NCI-H1417 (cell line): ENCODE measurements around the gene STRC.
"Not testable (repeated sequence)": the region's sequence is repeated elsewhere in the genome, so short reads cannot be mapped to it uniquely, and the experiment has no call there.

Source experiments
- DNase-seq, 3 experiments: peaks; one replicate each; lab custom pipeline; 2025; lab: John Stamatoyannopoulos, UW

The STRC gene

DNA sequence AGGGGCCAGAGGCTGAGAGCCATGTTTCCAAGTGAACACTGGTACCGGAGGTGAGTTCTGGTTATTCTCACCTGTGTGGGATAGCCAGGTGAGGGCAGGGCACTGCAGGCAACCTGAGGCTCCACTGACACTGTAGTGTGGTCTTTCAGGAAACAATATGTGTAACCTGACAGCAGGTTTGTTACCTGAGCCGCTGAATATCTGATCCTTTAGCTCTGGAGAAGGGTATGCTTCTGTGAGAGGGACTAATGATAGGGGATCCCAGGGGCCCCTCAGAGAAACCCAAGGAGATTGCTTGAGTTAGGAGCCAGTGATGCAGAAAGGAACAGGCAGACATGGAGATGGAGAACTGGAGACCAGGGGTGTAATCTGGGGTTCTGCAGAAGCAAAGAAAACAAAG is at the start of gene STRC:
Gene STRC (minus strand): TSS at position 101 of the 400 bp plus-strand sequence. CDS start 78 bp downstream, at position 23.
- not testable (repeated sequence) for DNase-seq

DNA sequence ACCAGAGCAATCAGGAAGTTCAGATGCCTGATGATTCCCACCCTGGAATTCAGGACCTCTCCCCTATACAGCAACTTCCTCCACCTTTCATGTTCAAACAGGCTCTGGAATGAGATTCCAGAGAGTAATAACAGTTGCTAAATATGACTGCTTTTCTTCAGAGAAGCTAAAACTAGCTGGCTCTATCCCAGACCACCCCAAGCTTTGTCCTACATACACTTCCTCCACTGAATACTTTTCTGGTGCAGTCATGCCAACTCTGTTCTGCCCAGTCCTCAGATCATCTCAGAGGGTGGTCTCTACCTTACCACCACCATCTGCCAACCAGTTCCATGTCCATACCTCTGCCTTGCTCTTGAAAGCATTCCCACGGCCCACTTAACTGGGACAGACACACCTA is 47.6 kb upstream of the STRC start:
- not testable (repeated sequence) for DNase-seq

DNA sequence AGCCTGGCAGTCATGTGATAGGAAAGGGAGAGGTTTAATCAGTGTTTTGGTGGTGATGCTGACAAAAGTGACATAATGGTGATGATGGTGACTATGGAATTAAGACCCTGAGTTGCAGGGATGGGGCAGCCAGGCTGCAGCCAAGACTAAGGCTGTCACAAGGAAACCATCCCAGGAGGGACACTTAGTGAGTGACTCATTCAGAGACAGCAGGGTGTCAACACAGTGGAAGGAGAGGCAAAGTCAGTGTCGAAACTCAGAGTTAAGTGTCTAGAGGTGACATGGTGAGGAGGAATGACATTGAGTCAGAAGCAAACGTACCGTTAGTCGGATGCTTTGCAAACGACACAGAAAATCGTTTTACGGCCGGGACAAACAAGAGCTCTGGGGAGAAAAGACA is 44.7 kb upstream of the STRC start:
- DNase-seq, result not testable (repeated sequence)

DNA sequence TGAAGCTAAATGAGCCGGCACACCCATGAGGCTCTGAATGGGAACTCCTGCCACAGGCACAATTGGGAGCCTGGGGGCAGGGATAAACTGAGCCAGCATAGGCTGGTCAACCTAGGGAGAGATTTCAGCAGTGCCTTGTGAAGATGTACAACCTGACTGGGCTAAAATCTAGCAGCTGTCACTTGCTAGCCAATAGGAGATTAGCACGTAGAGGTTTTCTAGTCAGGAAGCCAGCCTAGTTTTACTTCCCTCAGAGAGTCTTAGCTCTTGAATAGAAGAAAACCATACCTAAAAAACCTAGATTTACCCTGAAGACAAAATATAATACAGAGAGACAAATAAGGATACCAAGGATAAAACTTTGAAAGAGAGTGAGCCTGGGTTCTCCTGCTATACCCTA is 43.7 kb upstream of the STRC start:
- DNase-seq, result not testable (repeated sequence)

- DNase-seq, result not testable (repeated sequence)
Measured at GRCh38 chr15:43659727-43660126, 41.1 kb upstream of the STRC start.

DNA sequence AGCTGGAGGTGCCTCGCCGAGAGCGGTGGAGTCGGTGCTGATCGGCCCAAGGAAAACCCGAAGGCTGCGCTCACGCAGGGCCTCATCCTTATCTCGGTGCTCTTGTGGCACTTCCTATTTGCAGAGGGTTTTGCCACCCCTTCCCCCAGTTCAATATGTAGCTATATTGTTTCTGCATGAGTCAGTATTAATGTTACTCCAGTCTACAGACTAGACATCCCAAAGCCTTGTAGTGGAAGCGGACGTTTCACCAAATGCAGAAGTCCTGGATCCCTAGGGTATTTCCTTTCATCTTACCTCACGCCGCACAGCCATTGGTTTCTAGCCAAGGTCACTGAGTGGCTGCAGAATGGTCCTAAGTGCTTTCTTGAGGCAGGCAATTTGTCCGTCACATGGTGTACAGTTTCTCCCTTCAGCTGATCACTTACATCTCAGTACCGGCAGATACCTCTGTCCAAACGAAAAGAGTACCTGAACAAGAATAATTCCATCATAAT is 30.9 kb upstream of the STRC start:
- DNase-seq, result not testable (repeated sequence)

GRCh38 chr15:43648649-43649429 is 30.2 kb upstream of the STRC start, which contains the start of gene CATSPER2:
TSS of gene CATSPER2 (minus strand) at chr15:43648844. CDS start at chr15:43648061, 783 bp downstream.
- no peak for DNase-seq

GRCh38 chr15:43638464-43639204 is 20.0 kb upstream of the STRC start:
- not testable (repeated sequence) for DNase-seq

DNA sequence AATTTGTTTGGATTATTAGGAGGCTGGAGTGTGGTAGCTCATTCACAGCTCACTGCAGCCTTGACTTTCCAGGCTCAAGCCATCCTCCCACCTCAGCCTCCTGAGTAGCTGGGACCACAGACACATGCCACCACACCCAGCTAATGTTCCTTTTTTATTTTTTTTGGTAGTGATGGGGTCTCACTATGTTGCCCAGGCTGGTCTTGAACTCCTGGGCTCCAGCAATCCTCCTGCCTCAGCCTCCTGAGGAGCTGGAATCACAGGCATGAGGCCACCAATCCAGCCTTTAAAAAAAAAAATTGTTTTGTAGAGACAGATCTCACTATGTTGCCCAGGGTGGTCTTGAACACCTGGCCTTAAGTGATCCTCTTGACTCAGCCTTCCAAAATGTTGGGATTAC is 8.3 kb upstream of the STRC start:
- not testable (repeated sequence) for DNase-seq

GRCh38 chr15:43625106-43625505 is 6.5 kb upstream of the STRC start:
- DNase-seq, result no peak

DNA sequence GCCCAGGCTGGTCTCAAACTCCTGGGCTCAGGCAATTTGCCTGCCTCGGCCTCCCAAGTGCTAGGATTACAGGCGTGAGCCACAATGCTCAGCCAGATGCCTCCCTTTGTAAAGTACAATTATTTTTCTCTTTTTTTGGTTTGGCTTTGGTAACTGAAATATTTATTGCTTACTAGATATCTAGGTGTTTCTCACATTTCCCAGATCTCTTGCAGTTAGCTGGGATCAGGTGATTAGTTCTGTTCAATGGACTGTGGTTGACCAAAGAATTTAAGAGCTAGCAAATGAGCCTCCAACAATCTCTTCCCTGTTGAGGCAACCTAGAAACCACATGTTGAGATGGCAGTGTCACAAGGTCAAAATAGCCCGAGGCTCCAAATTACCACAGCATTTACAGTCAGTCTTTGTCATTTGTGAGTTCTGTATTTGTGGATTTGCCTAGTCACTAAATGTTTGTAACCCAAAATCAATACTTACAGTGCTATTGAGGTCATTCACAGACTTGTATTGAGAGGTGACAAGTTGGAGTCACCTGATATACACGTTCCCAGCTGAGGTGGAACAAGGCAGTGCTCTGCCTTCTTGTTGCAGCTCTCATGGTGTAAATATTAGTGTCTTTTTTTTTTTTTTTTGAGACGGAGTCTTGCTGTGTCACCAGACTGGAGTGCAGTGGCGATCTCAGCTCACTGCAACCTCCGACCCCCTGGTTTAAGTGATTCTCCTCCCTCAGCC is 3.6 kb upstream of the STRC start:
- peak in 1 of 3 experiments; percentile 1 for DNase-seq

DNA sequence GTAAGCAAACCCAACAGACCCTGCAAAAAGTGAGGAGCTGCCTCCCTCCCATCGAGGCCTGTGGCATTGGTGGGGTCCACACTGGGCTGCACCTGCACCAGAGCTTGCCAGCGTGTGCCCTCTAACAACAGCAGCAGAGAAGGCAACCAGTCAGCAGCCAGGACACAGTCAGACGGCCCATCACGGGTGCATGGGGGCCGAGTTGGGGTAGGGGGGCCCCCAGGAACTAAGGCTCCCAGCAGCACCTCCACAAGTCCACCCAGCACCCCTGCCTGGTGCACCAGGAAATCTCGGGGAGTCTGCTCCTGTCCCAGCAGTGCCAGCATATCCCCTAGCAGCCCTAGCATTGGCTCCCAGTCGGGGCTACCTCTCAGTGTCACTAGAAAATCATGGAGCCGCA is 850 bp downstream of the STRC start:
- DNase-seq, result not testable (repeated sequence)

DNA sequence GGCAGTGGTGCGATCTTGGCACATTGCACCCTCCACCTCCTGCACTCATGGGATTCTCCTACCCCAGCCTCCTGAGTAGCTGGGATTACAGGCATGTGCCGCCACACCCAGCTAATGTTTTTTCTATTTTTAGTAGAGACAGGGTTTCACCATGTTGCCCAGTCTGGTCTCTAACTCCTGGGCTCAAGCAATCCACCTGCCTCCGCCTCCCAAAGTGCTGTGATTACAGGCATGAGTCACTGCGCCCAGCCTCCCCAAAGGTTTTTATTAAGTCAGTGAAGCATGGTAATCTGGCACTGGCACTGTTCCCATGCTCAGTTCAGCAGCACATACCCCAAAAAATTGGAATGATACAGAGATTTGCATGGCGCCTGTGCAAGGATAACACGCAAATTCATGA is 16.4 kb downstream of the STRC start:
- DNase-seq, result peak; percentile 2 to 21 (median 8)

GRCh38 chr15:43600200-43600599 is 18.4 kb downstream of the STRC start:
- not testable (repeated sequence) for DNase-seq

DNA sequence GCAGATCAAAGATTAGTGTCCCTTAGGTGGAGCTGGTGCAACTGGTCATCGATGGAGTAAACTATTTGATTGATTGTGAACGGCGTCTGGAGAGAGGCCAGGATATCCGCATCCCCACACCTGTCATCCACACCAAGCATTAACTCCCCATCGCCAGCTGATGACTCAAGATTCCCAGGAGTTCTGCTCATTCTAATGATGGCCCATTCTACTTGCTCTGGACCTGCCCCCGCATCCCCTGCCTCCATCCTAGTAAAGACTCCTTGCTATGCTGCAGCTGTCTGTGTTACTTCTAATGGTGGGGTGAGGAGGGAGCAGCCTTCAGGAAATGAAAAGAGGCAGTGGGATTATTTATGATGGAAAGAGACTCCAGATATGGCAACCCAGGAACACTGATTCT is 19.5 kb downstream of the STRC start:
- not testable (repeated sequence) for DNase-seq

- not testable (repeated sequence) for DNase-seq
Measured at GRCh38 chr15:43593328-43594190, 25.0 kb downstream of the STRC start, which contains the start of gene CKMT1B. TSS of gene CKMT1B (plus strand) at chr15:43594027. CDS start at chr15:43594219, 192 bp downstream.

DNA sequence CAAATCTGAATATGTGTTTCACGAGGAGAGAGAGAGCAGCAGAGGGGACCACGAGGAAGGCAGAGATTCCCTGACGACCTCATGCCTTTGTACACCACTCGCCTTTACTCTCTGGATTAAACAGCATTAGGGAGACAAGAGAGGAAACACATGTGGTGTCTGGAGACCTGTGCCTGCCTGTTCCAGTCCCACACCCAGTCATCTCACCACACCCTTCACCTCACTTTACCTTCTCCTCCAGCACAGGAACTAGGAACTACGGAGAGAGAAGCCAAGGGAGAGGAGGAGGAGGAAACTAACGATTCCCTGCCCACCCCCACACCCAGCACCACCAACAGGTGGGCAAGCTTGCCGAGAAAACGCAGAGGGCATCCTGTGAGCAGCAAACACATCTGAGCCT is 25.8 kb downstream of the STRC start:
- not testable (repeated sequence) for DNase-seq

GRCh38 chr15:43589778-43590466 is 28.7 kb downstream of the STRC start, which contains the start of gene PPIP5K1:
TSS of gene PPIP5K1 (minus strand) at chr15:43590208. CDS start at chr15:43584504, 5,704 bp downstream.
- DNase-seq, result not testable (repeated sequence)

DNA sequence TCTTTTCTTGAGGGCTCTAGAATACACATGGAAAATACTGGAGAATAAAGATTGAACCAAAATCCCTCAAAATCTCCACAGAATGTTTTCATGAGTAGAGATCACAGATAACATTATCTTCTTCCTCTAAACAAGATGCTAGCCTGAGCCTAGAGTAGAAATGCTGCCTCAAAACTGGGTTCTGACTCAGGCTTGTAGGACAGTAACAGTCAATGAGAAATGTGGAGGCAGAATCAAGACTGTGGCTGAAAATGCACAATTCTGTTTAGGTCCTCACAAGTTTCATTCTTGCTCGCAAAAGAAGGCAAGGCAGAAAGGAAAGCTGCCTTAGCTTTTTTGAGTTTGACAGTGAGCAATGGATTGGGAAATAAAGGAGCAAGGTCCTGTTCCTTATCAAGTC is 44.0 kb downstream of the STRC start:
- not testable (repeated sequence) for DNase-seq

GRCh38 chr15:43566615-43567014 is 52.0 kb downstream of the STRC start:
- DNase-seq, result not testable (repeated sequence)
